ENCODE results near the gene TMEM30B.

The TMEM30B gene

DNA sequence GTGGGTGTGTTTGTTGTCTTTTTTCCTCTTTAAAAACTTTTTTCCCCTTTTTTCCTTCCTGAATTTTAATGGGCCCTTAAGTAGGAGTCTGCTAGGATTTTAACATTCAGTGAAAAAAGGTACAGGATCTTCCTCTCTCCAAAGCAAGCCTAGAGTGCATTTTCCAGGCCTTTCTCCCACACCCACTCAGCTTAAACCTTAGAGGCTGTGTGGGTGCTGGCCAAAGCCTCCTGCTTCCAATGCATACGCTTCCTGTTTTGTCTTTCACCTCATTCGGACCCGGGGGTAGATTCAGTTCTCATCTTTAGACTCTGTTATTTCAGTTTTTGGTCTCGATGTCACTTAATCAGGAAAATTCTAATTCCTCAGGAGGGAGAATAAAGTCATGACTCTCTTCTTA lies 51.2 kb downstream of the TMEM30B start:
- no peak for DNase-seq

DNA sequence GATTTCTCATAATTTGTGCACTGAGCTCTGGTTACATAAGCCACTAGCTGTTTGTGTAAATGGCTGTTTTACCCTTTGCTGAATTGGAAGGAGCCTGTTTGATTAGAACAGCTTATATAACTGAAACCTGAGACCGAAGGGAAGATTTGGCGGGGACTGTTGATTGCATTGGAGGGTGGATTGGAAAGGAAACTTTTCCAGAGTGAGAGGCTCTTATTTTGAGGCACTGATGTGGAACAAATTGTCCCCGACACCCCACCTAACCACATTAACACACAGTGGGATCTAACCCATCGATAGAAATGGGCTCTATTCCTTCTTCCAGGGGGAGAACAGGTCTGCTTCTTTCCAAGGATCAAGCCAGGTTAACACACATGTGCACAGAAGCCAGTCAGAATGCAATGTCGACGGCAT lies 51.7 kb downstream of the TMEM30B start:
- no peak for DNase-seq

DNA sequence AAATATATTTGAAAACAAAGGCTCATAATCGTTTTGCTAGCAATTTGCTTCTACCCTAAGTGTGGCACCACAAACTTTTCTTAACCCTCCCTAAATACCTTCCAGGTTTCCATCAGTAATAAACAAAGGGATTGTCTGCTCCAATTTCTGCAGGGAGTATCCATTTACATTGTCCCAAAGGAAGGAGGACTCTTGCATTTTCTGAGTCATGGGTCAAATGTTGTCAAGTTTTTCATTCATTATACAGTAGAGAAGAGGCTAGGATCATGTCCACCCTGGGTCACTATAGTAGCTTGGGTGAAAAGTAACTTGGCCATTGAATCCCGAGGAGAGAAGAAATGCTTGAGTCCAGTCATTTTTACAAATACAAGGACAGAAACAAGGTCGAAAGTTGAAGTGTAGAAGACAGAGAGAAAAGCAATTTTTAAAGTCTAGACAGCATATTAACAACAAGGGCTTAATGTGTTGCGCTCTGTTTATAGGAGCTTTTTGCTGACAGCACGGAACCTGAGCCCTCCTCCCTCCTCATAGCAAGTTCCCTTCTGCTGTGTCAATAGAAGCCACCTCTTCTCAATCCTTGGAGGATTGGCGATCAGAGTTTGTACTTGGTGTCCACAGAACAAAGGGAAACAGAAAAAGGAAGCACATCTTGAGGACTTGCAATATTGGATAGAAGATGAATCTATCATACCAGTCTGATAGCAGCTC lies 53.1 kb downstream of the TMEM30B start:
- DNase-seq: no peak

Data from NCI-H2227 treated with DMSO at 0.1 percent for 48 hours (cell line).